ENCODE measurements around the gene PER2. TPM values are rescaled to one million over a fixed set of nuclear protein-coding genes. Genes with fewer than 3 reads are reported as not detected.

Gene PER2
- total RNA-seq, 1 experiment from 2014 or later = 6.6 TPM

DNA sequence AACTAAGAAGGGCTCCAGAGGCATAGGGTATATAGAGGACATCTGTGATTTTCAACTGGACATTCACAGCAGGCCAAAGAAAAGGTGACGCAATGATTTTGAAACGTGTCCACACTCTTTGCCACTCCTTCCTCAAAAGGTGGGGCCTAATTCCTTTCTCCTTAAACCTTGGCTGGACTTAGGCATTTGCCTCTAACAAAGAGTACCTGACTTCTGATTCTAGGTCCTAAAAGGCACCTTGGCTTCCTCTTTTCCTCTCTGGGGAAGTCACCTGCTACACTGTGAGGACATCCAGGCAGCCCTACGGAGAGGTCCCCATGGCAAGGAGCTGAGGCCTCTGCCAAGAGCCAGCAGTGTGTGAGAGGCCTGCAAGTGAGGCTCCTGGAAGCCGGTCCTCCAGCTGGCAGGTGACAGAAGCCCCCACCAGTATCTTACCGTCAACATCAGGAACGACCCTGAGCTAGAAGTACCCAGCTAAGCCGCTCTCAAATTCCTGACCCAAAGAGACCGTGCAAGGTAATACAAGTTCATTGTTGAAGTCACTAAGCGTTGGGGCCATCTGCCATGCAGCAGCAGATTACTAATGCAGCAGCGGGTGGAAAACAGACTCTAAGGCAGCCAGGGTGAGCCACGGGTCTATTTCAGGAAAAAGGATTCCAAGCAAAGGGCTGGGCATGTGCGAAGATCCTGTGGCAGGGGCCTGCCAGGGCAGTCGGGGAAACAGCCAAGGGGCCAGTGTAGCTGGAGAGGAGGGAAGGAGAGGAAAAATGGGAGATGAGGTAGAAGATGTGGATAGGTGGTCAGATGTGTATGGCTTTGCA is 41.2 kb downstream of the PER2 start:
- Mint-ChIP-seq H3K27me3 (ENCODE audit: low read depth) (peaks cover 4% of the 10 kb centered on the region), H3K27ac (no peak overlapping the region), H3K4me3 (no peak overlapping the region), H3K9me3 (no peaks in the 10 kb centered on the region), H3K36me3 (peaks cover 5% of the 10 kb centered on the region; the same call in 1 of the 2 replicates), H3K4me1 (peaks cover 13% of the 10 kb centered on the region)
- ATAC-seq (no peak), DNase-seq (ENCODE audit: low spot score) (no peak)
- ChIA-PET CTCF (interaction anchor here (2.4 kb wide), 1 partner anchor 16 kb away, joined by 14 read pairs; no protein-coding TSS in a partner anchor), POLR2A (no interaction called here)
- TF ChIP-seq ZNF121 (CRISPR knock-in tag; IDR thresholded peaks at IDR 0.05) = no peak
- TF ChIP-seq, protein P1, sequence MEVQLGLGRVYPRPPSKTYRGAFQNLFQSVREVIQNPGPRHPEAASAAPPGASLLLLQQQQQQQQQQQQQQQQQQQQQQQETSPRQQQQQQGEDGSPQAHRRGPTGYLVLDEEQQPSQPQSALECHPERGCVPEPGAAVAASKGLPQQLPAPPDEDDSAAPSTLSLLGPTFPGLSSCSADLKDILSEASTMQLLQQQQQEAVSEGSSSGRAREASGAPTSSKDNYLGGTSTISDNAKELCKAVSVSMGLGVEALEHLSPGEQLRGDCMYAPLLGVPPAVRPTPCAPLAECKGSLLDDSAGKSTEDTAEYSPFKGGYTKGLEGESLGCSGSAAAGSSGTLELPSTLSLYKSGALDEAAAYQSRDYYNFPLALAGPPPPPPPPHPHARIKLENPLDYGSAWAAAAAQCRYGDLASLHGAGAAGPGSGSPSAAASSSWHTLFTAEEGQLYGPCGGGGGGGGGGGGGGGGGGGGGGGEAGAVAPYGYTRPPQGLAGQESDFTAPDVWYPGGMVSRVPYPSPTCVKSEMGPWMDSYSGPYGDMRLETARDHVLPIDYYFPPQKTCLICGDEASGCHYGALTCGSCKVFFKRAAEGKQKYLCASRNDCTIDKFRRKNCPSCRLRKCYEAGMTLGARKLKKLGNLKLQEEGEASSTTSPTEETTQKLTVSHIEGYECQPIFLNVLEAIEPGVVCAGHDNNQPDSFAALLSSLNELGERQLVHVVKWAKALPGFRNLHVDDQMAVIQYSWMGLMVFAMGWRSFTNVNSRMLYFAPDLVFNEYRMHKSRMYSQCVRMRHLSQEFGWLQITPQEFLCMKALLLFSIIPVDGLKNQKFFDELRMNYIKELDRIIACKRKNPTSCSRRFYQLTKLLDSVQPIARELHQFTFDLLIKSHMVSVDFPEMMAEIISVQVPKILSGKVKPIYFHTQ (CRISPR knock-in tag; IDR thresholded peaks at IDR 0.05) = no peak
- TF ChIP-seq GABPB1 (CRISPR knock-in tag; IDR thresholded peaks at IDR 0.05) = no peak
- no peak for TF ChIP-seq USF2 (CRISPR knock-in tag; IDR thresholded peaks at IDR 0.05)
- no peak for TF ChIP-seq SP1 (CRISPR knock-in tag; conservative IDR thresholded peaks at IDR 0.05)
- TF ChIP-seq ZNF317 (CRISPR knock-in tag; IDR thresholded peaks at IDR 0.05; ENCODE audit: borderline replicate concordance, low read depth) = no peak
- no peak for TF ChIP-seq TCF7 (CRISPR knock-in tag; IDR thresholded peaks at IDR 0.05; ENCODE audit: low read depth)
- TF ChIP-seq ATF6 (CRISPR knock-in tag; IDR thresholded peaks at IDR 0.05) = no peak
- TF ChIP-seq CTCF (IDR thresholded peaks at IDR 0.05) = no peak
- TF ChIP-seq, protein P2, sequence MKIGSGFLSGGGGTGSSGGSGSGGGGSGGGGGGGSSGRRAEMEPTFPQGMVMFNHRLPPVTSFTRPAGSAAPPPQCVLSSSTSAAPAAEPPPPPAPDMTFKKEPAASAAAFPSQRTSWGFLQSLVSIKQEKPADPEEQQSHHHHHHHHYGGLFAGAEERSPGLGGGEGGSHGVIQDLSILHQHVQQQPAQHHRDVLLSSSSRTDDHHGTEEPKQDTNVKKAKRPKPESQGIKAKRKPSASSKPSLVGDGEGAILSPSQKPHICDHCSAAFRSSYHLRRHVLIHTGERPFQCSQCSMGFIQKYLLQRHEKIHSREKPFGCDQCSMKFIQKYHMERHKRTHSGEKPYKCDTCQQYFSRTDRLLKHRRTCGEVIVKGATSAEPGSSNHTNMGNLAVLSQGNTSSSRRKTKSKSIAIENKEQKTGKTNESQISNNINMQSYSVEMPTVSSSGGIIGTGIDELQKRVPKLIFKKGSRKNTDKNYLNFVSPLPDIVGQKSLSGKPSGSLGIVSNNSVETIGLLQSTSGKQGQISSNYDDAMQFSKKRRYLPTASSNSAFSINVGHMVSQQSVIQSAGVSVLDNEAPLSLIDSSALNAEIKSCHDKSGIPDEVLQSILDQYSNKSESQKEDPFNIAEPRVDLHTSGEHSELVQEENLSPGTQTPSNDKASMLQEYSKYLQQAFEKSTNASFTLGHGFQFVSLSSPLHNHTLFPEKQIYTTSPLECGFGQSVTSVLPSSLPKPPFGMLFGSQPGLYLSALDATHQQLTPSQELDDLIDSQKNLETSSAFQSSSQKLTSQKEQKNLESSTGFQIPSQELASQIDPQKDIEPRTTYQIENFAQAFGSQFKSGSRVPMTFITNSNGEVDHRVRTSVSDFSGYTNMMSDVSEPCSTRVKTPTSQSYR (CRISPR knock-in tag; IDR thresholded peaks at IDR 0.05) = no peak
- TF ChIP-seq NFE2L1 (CRISPR knock-in tag; IDR thresholded peaks at IDR 0.05) = no peak
- TF ChIP-seq, protein P3, sequence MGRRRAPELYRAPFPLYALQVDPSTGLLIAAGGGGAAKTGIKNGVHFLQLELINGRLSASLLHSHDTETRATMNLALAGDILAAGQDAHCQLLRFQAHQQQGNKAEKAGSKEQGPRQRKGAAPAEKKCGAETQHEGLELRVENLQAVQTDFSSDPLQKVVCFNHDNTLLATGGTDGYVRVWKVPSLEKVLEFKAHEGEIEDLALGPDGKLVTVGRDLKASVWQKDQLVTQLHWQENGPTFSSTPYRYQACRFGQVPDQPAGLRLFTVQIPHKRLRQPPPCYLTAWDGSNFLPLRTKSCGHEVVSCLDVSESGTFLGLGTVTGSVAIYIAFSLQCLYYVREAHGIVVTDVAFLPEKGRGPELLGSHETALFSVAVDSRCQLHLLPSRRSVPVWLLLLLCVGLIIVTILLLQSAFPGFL (CRISPR knock-in tag; IDR thresholded peaks at IDR 0.05; ENCODE audit: borderline replicate concordance) = no peak
- TF ChIP-seq NR2C2 (CRISPR knock-in tag; IDR thresholded peaks at IDR 0.05) = no peak
- TF ChIP-seq ZNF219 (CRISPR knock-in tag; IDR thresholded peaks at IDR 0.05; ENCODE audit: borderline replicate concordance) = no peak
- TF ChIP-seq, protein P4, sequence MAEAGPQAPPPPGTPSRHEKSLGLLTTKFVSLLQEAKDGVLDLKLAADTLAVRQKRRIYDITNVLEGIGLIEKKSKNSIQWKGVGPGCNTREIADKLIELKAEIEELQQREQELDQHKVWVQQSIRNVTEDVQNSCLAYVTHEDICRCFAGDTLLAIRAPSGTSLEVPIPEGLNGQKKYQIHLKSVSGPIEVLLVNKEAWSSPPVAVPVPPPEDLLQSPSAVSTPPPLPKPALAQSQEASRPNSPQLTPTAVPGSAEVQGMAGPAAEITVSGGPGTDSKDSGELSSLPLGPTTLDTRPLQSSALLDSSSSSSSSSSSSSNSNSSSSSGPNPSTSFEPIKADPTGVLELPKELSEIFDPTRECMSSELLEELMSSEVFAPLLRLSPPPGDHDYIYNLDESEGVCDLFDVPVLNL (CRISPR knock-in tag; IDR thresholded peaks at IDR 0.05; ENCODE audit: borderline replicate concordance, low read depth) = no peak
- no peak for TF ChIP-seq PRRX2 (CRISPR knock-in tag; IDR thresholded peaks at IDR 0.05)
- no peak for TF ChIP-seq ZNF532 (CRISPR knock-in tag; IDR thresholded peaks at IDR 0.05; ENCODE audit: borderline replicate concordance)
